Measurements from ENCODE around the gene CCDC74B. TPM values are rescaled to one million over a fixed set of nuclear protein-coding genes. Genes with fewer than 3 reads are reported as not detected.
"Not testable (repeated sequence)": the region's sequence is repeated elsewhere in the genome, so short reads cannot be mapped to it uniquely, and the experiment has no call there.

The CCDC74B gene
- total and polyA plus RNA-seq, 9 donors: 0.76 to 2.2 (median 1.2) TPM

GRCh38 chr2:130156624-130157004 is 11.7 kb upstream of the CCDC74B start:
- Histone ChIP-seq H3K9me3 (replicated peaks; ENCODE audit: control insufficient read depth, low read depth, low read length) (no peaks in the 10 kb centered on the region), H3K36me3 (ENCODE audit: control insufficient read depth, insufficient read depth, low read length) (peaks cover 38% of the 10 kb centered on the region), H3K27ac (ENCODE audit: low read length) (no peak overlapping the region), H3K27me3 (ENCODE audit: control insufficient read depth, insufficient read depth, low read length) (no peaks in the 10 kb centered on the region), H3K4me1 (ENCODE audit: control insufficient read depth, insufficient read depth, low read length) (no peaks in the 10 kb centered on the region), H3K4me3 (ENCODE audit: low read length) (no peak overlapping the region)
- 81% methylated on average over 5 of the region's 9 CpGs for WGBS (ENCODE audit: insufficient coverage)
- DNase-seq: no peak

- not testable (repeated sequence) for H3K4me1 ChIP-seq (ENCODE audit: control insufficient read depth, insufficient read depth, low read length); H3K27me3 ChIP-seq (ENCODE audit: control insufficient read depth, insufficient read depth, low read length); H3K4me3 ChIP-seq (ENCODE audit: low read length); H3K9me3 ChIP-seq (replicated peaks; ENCODE audit: control insufficient read depth, low read depth, low read length); H3K27ac ChIP-seq (ENCODE audit: low read length)
- peak; percentile 33 for DNase-seq
- peaks cover 38% of the 10 kb centered on the region for H3K36me3 ChIP-seq (ENCODE audit: control insufficient read depth, insufficient read depth, low read length)
- 86% methylated on average over 7 of the region's 16 CpGs for WGBS (ENCODE audit: insufficient coverage)
These were observed 11.2 kb upstream of the CCDC74B start for GRCh38 chr2:130155956-130156623.

GRCh38 chr2:130154773-130155765 is 10.2 kb upstream of the CCDC74B start:
- DNase-seq: no peak
- Histone ChIP-seq H3K36me3 (ENCODE audit: control insufficient read depth, insufficient read depth, low read length) (peaks cover 36% of the 10 kb centered on the region), H3K27me3 (ENCODE audit: control insufficient read depth, insufficient read depth, low read length) (no peaks in the 10 kb centered on the region), H3K9me3 (replicated peaks; ENCODE audit: control insufficient read depth, low read depth, low read length) (no peaks in the 10 kb centered on the region), H3K4me1 (ENCODE audit: control insufficient read depth, insufficient read depth, low read length) (no peaks in the 10 kb centered on the region), H3K27ac (ENCODE audit: low read length) (no peak overlapping the region), H3K4me3 (ENCODE audit: low read length) (no peak overlapping the region)
- 93% methylated on average over 28 of the region's 29 CpGs for WGBS (ENCODE audit: insufficient coverage)

- not testable (repeated sequence) for H3K4me3 ChIP-seq (ENCODE audit: low read length); H3K4me1 ChIP-seq (ENCODE audit: control insufficient read depth, insufficient read depth, low read length); DNase-seq; H3K27me3 ChIP-seq (ENCODE audit: control insufficient read depth, insufficient read depth, low read length); H3K9me3 ChIP-seq (replicated peaks; ENCODE audit: control insufficient read depth, low read depth, low read length); H3K27ac ChIP-seq (ENCODE audit: low read length)
- WGBS (ENCODE audit: insufficient coverage): no CpG with 5 or more reads among the region's 8 CpGs
- H3K36me3 ChIP-seq (ENCODE audit: control insufficient read depth, insufficient read depth, low read length): peaks cover 30% of the 10 kb centered on the region
These were observed 9.5 kb upstream of the CCDC74B start for GRCh38 chr2:130154423-130154770.

GRCh38 chr2:130153721-130154422 is 9.0 kb upstream of the CCDC74B start:
- not testable (repeated sequence) for H3K4me3 ChIP-seq (ENCODE audit: low read length); DNase-seq; H3K4me1 ChIP-seq (ENCODE audit: control insufficient read depth, insufficient read depth, low read length); H3K27me3 ChIP-seq (ENCODE audit: control insufficient read depth, insufficient read depth, low read length); H3K27ac ChIP-seq (ENCODE audit: low read length); H3K9me3 ChIP-seq (replicated peaks; ENCODE audit: control insufficient read depth, low read depth, low read length)
- WGBS (ENCODE audit: insufficient coverage): 96% methylated on average over 10 of the region's 23 CpGs
- peaks cover 30% of the 10 kb centered on the region for H3K36me3 ChIP-seq (ENCODE audit: control insufficient read depth, insufficient read depth, low read length)

- H3K27ac ChIP-seq (ENCODE audit: low read length): no peak overlapping the region
- no peaks in the 10 kb centered on the region for H3K9me3 ChIP-seq (replicated peaks; ENCODE audit: control insufficient read depth, low read depth, low read length)
- H3K36me3 ChIP-seq (ENCODE audit: control insufficient read depth, insufficient read depth, low read length): peaks cover 26% of the 10 kb centered on the region
- no peaks in the 10 kb centered on the region for H3K27me3 ChIP-seq (ENCODE audit: control insufficient read depth, insufficient read depth, low read length)
- no peaks in the 10 kb centered on the region for H3K4me1 ChIP-seq (ENCODE audit: control insufficient read depth, insufficient read depth, low read length)
- DNase-seq: no peak
- WGBS (ENCODE audit: insufficient coverage): 97% methylated on average over 14 of the region's 25 CpGs
- no peak overlapping the region for H3K4me3 ChIP-seq (ENCODE audit: low read length)
These were observed 8.1 kb upstream of the CCDC74B start for GRCh38 chr2:130152816-130153595.

GRCh38 chr2:130152136-130152815 is 7.4 kb upstream of the CCDC74B start:
- not testable (repeated sequence) for DNase-seq; H3K4me3 ChIP-seq (ENCODE audit: low read length); H3K9me3 ChIP-seq (replicated peaks; ENCODE audit: control insufficient read depth, low read depth, low read length); H3K27me3 ChIP-seq (ENCODE audit: control insufficient read depth, insufficient read depth, low read length); H3K4me1 ChIP-seq (ENCODE audit: control insufficient read depth, insufficient read depth, low read length); H3K27ac ChIP-seq (ENCODE audit: low read length)
- 93% methylated on average over 9 of the region's 27 CpGs for WGBS (ENCODE audit: insufficient coverage)
- H3K36me3 ChIP-seq (ENCODE audit: control insufficient read depth, insufficient read depth, low read length): peaks cover 25% of the 10 kb centered on the region

GRCh38 chr2:130151145-130151512 is 6.2 kb upstream of the CCDC74B start:
- not testable (repeated sequence) for H3K4me1 ChIP-seq (ENCODE audit: control insufficient read depth, insufficient read depth, low read length); H3K9me3 ChIP-seq (replicated peaks; ENCODE audit: control insufficient read depth, low read depth, low read length); H3K4me3 ChIP-seq (ENCODE audit: low read length); DNase-seq; H3K27ac ChIP-seq (ENCODE audit: low read length); H3K27me3 ChIP-seq (ENCODE audit: control insufficient read depth, insufficient read depth, low read length)
- 89% methylated on average over 4 of the region's 5 CpGs for WGBS (ENCODE audit: insufficient coverage)
- peaks cover 24% of the 10 kb centered on the region for H3K36me3 ChIP-seq (ENCODE audit: control insufficient read depth, insufficient read depth, low read length)

Data from muscle of leg (tissue), 11 donors.